GM21528 (cell line): Measurements from ENCODE around the gene FAM20C.

Experiments
- ATAC-seq: cut with Tn5 transposase; IDR thresholded peaks from one replicate; pipeline ENCODE4 v1.9.1; 2021; ENCODE audit warnings: mild to moderate bottlenecking, moderate library complexity; ENCODE audit not compliant: unreplicated experiment, low FRiP score

FAM20C gene

DNA sequence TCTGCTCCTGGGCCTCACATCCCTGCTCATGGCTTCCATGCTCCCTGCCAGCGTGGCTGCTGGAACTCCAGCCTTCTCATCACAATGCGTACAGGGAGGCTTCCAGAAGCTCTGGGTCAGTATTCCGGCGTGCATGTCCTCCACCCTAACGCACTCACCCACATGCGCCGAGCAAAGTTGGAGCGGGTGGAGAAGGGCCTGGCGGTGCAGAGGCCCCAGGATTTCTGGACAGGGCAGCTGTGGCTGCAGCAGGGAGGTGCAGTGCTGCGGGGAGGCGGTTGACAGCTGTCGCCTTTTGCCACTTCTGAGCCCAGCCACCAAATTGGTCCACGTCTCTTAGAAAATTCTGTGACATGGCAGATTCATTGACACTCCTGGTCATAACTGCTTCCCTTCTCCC lies 33.6 kb upstream of the FAM20C start:
- ATAC-seq: no peak

GRCh38 chr7:159370-160270 lies 32.8 kb upstream of the FAM20C start:
- ATAC-seq: no peak

GRCh38 chr7:160958-161725 lies 31.2 kb upstream of the FAM20C start:
- no peak for ATAC-seq

DNA sequence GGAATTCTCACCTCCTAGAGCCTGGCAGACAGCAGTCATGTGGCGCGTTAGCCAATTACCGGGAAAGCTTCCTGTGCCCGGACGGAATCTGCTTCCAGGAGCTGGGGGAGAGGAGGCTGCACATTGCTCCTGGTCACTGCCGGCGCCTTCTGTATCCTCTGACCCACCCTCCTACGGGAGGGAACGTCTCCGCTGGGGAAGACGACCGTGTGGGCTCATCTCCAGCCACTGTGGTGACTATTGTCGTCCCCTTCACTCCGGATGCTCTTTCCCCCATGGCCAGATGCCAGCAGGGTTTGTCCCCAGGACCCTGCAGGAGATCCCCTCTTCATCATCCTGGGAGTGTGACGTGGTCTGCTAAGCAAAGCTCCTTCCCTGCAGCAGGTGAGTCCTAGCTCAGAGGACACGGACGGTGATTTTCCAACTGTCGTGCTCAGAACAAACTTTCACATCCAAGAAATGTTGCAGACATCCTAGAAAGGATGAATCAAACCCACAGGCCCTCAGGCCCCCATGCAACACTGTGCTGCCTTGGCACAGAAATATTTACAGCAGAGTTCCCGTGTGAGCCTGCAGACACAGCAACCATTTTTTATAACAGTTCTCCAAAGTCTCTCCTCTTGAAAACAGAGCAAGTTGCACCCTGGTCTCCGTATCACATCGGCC lies 29.6 kb upstream of the FAM20C start:
- ATAC-seq: no peak

DNA sequence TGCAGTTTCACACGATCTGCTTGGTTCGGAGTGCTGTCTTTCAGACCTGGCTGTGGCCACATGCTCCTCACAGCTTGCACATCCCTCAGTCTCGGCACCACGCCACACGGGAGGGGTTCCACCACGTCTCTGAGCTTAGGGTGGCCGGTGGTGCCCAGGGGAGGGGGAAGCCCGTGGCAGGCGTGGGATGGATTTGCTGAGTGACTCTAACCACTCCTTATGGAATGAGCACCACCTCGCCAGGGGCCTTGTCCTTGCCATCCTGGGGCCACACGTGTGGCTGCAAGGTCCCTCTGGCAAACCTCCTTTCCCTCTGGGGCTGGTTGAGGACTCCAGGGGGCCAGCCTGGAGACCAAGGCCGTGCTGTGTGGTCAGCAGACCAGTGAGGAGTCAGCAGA lies 29.1 kb upstream of the FAM20C start:
- ATAC-seq: no peak

- ATAC-seq: no peak
Observed at GRCh38 chr7:163971-164881, 28.1 kb upstream of the FAM20C start.

DNA sequence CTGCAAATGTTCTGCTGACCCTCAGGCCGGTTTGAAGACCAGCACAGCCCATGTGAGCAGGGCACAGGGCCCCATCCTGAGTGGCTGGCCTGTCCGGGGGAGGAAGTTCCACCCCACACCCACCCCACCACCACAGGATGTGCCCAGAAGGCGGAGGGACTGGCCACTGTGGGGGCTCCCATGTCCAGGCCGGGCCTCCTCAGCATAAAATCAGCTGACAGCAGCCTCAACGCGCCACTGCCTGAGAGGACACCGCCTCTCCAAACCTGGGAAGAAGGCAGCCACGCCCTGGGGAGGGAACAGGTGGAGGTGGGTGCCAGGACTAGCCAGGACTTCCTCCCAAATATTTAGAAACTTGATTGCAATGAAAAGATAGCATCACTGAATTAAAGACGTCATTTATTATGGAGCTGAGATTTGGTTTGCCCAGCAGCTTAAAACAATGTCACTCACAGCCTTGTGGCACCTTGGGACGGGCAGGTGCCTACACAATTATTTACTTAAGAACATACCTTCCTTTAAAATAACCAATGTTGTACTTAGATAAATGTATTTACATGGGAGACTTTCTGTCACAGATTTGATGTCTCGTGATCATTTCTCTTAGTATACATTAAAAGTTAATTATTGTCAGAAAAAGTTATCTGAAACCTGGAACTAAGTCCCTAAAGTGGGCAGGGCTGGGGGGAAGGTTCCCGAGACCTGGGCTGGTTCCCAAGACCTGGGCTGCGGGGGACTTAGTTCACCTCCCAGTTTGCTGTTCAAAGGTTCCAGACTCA lies 27.3 kb upstream of the FAM20C start:
- ATAC-seq: no peak

- ATAC-seq: no peak
Observed at GRCh38 chr7:165661-166337, 26.6 kb upstream of the FAM20C start.

DNA sequence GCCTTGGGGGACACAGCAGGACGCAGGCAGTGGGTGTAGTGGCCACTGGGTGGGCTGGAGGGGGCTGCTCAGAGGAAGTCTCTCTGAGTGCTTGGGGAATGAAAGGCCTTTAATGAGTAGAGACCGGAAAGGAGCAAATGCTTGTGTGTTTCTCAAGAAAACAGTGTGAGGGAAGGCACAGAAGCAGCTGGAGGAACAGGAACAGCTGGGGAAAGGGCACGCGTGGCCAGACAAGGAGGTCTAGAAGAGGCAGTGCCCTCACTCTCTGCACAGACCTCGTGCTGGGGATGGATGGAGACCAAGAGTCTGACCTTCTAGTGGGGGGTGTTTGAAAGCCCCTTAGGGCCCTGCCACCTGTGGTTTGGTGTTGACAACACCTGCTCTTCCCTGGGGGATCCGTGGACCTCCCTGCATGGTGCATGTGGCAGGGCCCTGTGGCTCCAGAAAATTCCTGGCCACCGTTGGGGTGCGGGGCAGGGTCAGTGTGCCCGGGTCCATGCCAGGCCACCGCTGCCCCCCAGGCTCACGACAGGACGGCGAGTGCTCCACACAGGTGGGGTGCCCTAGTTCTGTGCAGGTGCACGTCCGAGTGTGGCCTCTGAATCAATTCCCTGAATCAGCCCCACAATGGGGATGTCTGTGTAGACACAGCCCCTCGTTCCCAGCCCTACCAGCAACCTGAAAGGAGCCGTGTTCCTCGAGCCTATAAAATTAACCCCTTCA lies 25.9 kb upstream of the FAM20C start:
- ATAC-seq: no peak

GRCh38 chr7:167090-167855 lies 25.1 kb upstream of the FAM20C start:
- no peak for ATAC-seq

DNA sequence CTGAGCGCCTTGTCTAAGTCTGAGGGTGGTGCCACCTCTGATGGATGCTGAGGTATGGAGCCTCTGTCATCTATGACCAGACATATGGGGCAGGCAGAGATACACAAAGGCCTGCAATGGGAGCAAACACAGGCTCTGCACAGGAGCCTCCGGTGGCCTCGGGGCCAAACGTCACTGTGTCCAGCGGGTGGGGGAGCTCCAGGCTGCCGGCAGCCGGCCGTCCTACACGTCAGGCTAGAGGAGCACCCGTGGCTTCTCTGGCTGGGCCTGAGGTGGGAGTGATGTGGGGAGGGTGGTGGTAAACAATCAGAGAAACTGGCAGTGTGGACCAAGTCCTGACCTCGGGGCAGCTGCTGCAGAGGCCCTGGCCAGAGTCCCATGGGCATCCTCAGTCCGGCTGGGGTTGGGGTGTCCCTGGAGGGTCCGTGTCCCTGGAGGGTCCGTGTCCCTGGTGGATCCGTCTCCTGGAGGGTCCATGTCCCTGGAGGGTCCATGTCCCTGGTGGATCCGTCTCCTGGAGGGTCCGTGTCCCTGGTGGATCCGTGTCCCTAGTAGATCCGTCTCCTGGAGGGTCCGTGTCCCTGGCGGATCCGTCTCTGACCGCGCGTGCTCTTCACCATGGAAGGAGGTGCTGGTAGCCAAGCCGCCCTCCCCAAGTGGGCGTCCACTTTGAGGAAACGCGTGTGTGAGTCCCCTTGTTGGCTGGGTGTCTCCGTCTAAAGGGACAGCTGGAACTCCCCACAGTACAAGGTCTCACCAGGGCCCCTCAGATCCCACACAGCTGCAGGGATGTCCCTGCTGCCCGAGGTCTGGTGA lies 24.2 kb upstream of the FAM20C start:
- ATAC-seq: no peak

GRCh38 chr7:169276-170172 lies 22.8 kb upstream of the FAM20C start:
- ATAC-seq: no peak

DNA sequence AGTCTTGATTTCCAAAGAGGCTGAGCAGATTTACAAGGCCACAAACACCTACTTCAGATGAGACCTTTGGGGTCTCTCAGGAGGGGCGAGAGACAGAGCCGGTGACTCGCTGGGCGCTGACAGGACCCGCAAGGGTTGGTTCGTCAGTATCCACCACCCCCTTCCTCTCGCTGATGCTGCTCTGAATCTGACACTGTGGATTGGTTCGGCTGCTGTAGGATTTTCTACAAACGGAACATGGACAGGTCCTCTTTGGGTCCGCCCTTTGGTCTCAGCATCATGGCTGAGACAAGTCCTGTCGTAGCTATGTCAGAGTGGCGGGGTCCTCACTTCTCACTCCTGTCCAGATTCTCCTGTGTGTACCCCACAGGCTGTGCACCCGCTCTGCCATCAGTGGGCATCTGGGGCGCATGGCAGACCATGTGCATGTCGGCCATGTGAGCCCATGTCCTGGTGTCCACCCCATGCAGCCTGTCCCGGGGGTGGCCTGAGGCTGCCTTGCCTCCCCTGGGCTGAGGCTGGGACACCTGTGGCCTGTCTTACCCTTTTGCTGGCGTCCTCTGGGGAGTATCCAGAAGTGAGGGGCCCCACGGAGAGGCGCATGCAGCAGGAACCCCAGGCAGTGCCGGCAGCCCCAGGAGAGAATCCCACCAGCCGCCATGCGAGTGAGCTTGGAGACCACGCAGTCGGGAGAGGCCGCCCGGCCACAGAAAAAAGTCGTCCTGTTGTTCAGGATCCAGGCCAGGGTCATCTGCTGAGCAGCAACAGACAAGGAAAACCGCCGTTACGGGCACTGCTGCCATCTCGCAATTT lies 21.6 kb upstream of the FAM20C start:
- ATAC-seq: no peak

GRCh38 chr7:171364-171904 lies 20.9 kb upstream of the FAM20C start:
- ATAC-seq: no peak
